SH-SY5Y (cell line): ENCODE results near the gene CFD.

Source experiments
- GATA2 ChIP-seq: IDR thresholded peaks from 2 replicates; pipeline ENCODE4 v1.6.1; 2011; ENCODE audit warnings: mild to moderate bottlenecking, low read depth, low read length
- GATA3 ChIP-seq: IDR thresholded peaks from 2 replicates; pipeline ENCODE4 v1.6.1; 2011; ENCODE audit warnings: low read depth, mild to moderate bottlenecking, low read length, moderate library complexity

- TF ChIP-seq GATA2 = no peak
- no peak for TF ChIP-seq GATA3
Measured at GRCh38 chr19:812747-813218, 46.7 kb upstream of the CFD start.
